ENCODE data around the gene PANK3. TPM values are rescaled to one million over a fixed set of nuclear protein-coding genes. Genes with fewer than 3 reads are reported as not detected.

PANK3 gene
- total RNA-seq, 1 donor from 2014 or later: 37.6 TPM

- TF ChIP-seq CTCF (conservative IDR thresholded peaks at IDR 0.05; ENCODE audit: low read depth, low read length): no peak
- no peak overlapping the region for H3K4me3 ChIP-seq (ENCODE audit: low read depth, low read length)
- DNase-seq (ENCODE audit: low read depth): no peak
Observed at GRCh38 chr5:168612996-168613395, 33.8 kb upstream of the PANK3 start.

- DNase-seq (ENCODE audit: low read depth): no peak
- no peak overlapping the region for H3K4me3 ChIP-seq (ENCODE audit: low read depth, low read length)
- no peak for TF ChIP-seq CTCF (conservative IDR thresholded peaks at IDR 0.05; ENCODE audit: low read depth, low read length)
Observed at GRCh38 chr5:168612123-168612522, 33.0 kb upstream of the PANK3 start.

- H3K4me3 ChIP-seq (ENCODE audit: low read depth, low read length): no peak overlapping the region
- peak; percentile 16 for DNase-seq (ENCODE audit: low read depth)
- no peak for TF ChIP-seq CTCF (conservative IDR thresholded peaks at IDR 0.05; ENCODE audit: low read depth, low read length)
Observed at GRCh38 chr5:168611165-168611564, 32.0 kb upstream of the PANK3 start.

GRCh38 chr5:168609806-168610482, 30.8 kb upstream of the PANK3 start:
- DNase-seq (ENCODE audit: low read depth): no peak
- H3K4me3 ChIP-seq (ENCODE audit: low read depth, low read length): no peak overlapping the region
- TF ChIP-seq CTCF (conservative IDR thresholded peaks at IDR 0.05; ENCODE audit: low read depth, low read length): no peak

GRCh38 chr5:168608821-168609220, 29.7 kb upstream of the PANK3 start:
- no peak for DNase-seq (ENCODE audit: low read depth)
- no peak for TF ChIP-seq CTCF (conservative IDR thresholded peaks at IDR 0.05; ENCODE audit: low read depth, low read length)
- H3K4me3 ChIP-seq (ENCODE audit: low read depth, low read length): no peak overlapping the region

GRCh38 chr5:168608386-168608785, 29.2 kb upstream of the PANK3 start:
- no peak overlapping the region for H3K4me3 ChIP-seq (ENCODE audit: low read depth, low read length)
- no peak for TF ChIP-seq CTCF (conservative IDR thresholded peaks at IDR 0.05; ENCODE audit: low read depth, low read length)
- no peak for DNase-seq (ENCODE audit: low read depth)

GRCh38 chr5:168607946-168608345, 28.8 kb upstream of the PANK3 start:
- H3K4me3 ChIP-seq (ENCODE audit: low read depth, low read length): no peak overlapping the region
- TF ChIP-seq CTCF (conservative IDR thresholded peaks at IDR 0.05; ENCODE audit: low read depth, low read length): no peak
- no peak for DNase-seq (ENCODE audit: low read depth)
